GM19468 (cell line): Measurements from ENCODE around the gene YWHAQ.
"Not testable (repeated sequence)": the region's sequence is repeated elsewhere in the genome, so short reads cannot be mapped to it uniquely, and the experiment has no call there.

Experiments
- ATAC-seq: cut with Tn5 transposase; IDR thresholded peaks from one replicate; pipeline ENCODE4 v1.9.1; 2021; ENCODE audit warnings: mild to moderate bottlenecking, moderate library complexity, moderate number of reproducible peaks; ENCODE audit not compliant: unreplicated experiment; ENCODE audit errors: extremely low read depth

The YWHAQ gene

DNA sequence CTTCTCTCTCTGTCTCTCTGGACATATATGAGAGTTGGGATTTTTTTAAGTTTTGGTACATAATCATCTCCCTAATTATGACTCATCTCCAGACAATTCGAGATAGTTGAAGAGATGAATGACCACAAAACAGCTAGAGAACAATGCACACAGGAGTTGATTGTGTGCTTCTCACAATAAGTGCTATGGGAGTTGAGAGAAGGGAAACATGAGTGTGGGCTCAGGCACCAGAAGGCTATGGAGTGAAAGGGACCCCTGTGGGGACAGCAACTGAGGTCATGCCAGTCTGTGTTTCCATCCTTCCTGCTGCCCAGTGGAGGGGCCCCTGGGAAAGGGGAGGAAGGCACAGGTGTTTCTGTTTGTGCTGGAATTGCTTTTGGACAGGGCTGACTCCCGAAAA is 6.5 kb upstream of the YWHAQ start:
- no peak for ATAC-seq

- no peak for ATAC-seq
These were observed 3.3 kb upstream of the YWHAQ start for GRCh38 chr2:9634133-9634532.

- no peak for ATAC-seq
These were observed 1.3 kb upstream of the YWHAQ start for GRCh38 chr2:9631878-9632700.

GRCh38 chr2:9631553-9631819 is 689 bp upstream of the YWHAQ start:
- ATAC-seq: no peak

DNA sequence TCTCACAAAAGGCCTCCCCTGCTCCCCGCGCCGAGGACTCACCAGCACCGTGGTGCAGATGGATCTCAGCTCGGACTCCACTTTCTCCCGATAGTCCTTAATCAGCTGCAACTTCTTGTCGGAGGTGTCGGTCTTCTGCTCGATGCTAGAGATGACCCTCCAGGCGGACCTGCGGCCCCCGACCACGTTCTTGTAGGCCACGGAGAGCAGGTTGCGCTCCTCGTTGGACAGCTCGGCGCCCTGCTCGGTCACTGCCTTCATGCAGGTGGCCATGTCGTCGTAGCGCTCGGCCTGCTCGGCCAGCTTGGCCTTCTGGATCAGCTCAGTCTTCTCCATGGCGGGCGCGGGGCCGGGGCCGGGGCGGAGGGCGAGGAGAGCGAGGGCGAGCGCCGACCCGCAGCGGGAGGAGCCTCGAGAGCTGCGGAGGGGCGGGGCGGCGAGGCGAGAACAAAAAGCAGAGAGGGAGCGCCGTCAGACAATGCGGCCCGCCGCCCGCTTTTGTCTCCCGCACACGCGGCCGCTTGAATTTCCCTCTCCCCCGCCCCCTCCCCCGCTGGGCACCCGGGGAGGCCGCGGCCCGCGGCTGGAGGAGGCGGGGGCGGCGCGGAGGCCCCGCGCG is 571 bp downstream of the YWHAQ start:
- peak; percentile 7 for ATAC-seq

DNA sequence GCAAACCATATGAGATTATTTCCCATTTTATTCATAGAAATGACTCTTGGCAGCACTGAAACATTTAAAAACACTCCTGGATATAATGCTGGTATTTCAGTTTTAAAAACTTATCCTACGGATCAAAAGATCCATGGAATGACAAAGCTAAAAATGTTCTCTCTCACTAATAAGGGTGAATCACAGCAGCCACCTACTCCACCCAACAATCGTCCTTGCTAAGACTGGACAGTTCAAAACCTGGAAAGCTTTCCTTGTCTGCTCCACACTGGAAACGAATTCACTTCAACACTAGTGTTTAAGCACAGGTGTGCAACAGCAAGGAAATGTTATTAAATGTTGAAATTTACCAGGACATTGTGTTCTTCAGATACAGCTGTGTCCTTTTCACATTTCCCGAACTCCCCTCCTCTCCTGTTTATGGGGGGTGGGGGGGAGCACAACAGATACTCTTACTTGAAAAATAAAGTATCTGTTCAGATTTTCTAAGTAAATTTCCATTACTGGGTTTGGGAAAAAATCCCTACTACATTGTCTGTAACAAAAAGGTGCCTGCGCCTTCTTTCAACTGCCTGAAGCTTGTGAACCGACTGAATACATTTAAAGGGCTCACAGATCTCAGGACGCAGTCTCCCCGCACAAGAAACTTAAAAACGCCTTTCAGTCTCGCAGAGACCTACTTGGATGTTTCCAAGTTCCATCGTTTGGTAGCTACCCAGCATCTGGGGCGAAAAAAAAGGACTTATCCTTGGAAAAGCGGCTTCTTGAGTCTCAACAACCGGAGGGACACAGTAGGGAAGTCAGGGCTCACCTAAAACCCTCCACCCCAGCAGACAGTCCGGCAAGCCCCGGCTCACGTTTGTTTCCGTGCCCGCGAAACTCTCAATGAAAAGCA is 1.3 kb downstream of the YWHAQ start:
- ATAC-seq: no peak

DNA sequence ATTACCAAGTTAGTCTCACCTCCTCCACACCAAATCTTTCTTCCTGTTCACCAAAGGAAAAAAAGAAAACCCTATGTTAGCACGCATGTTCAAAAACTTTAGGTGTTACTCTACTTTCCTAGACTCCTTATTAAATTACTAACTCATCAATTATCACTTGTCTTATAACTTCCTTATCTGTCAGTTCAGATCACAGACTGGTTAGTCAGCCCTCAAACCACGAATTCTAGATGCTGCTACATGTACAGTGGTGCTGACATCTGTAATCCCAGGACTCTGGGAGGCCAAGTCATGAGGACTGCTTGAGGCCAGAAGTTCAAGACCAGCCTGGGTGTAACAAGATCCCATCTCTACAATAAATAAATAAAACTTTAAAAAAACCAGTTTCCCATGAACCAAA is 3.5 kb downstream of the YWHAQ start:
- no peak for ATAC-seq

DNA sequence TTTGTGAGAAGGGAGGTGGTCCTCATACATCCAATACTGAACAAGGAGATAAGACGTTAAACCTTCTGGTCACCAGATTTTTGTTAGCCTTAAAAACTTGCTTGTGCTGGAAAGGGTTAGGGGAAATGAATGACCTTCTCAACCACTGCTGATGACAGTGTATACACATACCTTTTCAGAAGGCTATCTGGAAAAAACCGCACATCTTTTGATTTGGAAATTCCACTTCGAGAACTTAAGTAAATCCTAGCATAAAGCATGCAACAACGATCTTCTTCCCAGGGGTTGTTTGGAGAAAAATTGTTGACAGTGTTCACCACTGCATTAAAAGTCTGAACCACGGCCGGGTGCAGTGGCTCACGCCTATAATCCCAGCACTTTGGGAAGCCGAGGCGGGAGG is 7.6 kb downstream of the YWHAQ start:
- ATAC-seq: no peak

DNA sequence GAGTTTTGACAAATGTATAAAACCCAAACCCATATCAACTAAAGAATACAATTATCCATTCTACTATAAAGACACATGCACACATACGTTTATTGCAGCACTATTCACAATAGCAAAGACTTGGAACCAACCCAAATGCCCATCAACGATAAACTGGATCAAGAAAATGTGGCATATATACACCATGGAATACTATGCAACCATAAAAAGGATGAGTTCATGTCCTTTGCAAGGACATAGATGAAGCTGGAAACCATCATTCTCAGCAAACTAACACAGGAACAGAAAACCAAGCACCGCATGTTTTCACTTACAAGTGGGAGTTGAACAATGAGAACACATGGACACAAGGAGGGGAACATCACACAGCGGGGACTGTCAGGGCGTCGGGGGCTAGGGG is 9.1 kb downstream of the YWHAQ start:
- ATAC-seq: not testable (repeated sequence)

GRCh38 chr2:9618410-9618809 is 12.4 kb downstream of the YWHAQ start:
- no peak for ATAC-seq

DNA sequence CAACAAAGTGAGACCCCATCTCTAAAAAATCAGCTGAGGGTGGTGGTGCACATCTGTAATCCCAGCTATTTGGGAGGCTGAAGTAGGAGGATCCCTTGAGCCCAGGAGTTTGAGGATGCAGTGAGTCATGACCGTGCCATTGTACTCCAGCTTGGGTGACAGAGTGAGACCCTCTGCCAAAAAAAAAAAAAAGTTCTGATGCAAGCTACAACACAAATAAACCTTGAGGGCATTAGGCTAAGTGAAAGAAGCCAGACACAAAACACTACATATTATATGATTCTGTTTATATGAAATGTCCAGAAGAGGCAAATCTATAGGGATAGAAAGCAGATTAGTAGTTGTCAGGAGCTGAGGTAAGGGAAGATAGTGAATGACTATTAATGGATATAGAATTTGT is 13.0 kb downstream of the YWHAQ start:
- ATAC-seq: no peak

- no peak for ATAC-seq
These were observed 13.5 kb downstream of the YWHAQ start for GRCh38 chr2:9617296-9617695.

DNA sequence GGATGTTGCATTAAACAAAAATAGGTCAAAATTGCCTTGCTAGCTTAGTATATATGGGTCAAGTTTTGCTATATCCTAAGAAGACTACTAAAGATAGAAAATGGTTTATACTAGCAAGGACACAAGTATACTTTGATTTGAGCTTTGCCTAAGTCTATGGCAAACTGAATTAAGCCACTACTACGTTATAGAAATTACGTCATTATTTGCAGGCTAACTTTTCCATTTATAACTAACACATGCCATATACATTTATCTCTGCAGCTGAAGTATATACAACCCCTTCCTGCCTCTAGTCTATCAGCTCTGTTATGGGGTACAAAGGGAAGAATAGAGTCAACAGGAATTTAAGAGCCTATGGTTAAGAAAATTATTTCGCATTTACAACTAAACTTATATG is 16.2 kb downstream of the YWHAQ start:
- no peak for ATAC-seq

DNA sequence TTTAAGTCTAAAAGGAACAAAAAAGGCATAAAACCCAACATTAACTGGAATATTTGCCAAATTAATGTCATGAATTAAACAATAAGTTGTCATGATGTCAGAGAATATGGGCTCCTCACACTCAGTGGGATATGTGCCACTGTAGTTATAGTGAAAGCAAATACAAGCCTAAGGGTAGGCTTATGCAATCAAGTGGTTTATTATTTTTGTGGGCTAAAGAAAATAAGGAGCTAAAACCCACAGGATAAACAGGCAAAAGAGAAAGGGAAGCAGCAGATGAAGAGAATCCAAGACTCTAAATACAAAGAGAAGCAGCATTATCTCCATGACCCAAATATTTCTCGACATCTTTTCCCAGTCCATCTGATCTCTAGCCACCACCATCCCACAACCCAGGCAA is 17.5 kb downstream of the YWHAQ start:
- no peak for ATAC-seq

- ATAC-seq: not testable (repeated sequence)
These were observed 19.3 kb downstream of the YWHAQ start for GRCh38 chr2:9611549-9611912.

- no peak for ATAC-seq
These were observed 19.8 kb downstream of the YWHAQ start for GRCh38 chr2:9610781-9611548.

GRCh38 chr2:9608491-9608890 is 22.3 kb downstream of the YWHAQ start:
- ATAC-seq: not testable (repeated sequence)

GRCh38 chr2:9602412-9602811 is 28.4 kb downstream of the YWHAQ start:
- no peak for ATAC-seq

DNA sequence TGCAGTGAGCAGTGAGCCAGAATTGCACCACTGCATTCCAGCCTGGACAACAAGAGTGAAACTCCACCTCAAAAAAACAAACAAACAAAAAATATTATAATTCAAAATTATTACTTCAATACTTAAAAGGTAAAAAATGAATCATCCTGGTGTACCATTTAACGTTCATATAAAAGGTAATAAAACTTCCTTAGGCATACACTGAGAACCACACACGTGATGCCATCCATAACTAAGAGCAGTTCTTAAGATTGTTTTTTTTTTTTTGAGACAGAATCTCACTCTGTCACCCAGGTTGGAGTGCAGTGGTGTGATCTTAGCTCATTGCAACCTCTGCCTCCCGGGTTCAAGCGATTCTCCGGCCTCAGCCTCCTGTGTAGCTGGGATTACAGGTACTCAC is 29.4 kb downstream of the YWHAQ start:
- no peak for ATAC-seq

GRCh38 chr2:9599430-9599829 is 31.4 kb downstream of the YWHAQ start:
- no peak for ATAC-seq
